ENCODE data around the gene IFITM2.
A peak's percentile ranks its signal among the peaks of the same experiment; 100 is the strongest.

IFITM2 gene

DNA sequence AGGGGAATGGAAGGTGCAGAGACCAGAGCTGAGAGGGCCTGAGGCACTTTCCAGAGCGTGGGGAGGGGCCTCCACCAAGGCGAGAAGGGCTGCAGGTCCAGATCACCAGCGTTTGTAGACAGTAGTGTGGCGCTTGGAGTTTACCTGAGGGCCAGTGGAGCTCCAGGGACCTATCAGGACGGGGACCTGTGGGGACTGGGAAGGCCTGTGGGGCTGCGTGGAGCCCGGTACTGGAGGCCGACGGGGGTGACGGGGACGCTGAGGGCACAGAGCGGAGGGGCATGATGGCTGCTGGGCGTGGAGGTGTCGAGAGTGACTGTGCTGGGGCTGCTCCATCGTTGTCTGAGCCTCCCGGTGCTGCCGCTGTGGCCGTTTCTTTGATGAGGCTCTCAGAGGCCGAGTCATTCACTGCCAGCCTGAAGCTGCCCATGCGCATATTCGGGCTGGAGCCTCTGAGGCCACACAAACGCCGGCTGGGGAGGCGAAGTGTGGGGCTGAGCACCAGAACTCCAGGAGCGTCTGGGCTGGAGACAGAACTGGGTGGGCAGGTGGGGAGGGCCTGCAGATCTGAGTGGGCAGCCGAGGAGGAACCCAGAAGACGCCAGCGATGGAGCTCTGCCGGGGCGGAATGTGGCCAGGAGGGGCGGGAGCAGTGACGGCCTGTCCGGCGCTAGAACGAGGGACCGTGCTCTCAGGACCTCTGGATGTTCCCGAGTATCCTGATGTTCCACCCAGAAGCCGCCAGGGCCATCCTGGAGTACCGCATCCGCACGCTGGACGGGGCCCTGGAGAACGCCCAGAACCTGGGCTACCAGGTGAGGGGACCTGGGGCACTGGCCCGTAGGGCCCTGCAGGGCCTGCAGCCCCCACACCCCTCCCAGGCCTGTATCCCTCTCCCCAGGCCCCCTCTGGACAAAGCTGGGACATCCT is 16.1 kb upstream of the IFITM2 start:
- peak in 4 of 10 donors; percentile 24 to 79 (median 66) for DNase-seq
- intact Hi-C loops (cut with DNase I): no loop called here

DNA sequence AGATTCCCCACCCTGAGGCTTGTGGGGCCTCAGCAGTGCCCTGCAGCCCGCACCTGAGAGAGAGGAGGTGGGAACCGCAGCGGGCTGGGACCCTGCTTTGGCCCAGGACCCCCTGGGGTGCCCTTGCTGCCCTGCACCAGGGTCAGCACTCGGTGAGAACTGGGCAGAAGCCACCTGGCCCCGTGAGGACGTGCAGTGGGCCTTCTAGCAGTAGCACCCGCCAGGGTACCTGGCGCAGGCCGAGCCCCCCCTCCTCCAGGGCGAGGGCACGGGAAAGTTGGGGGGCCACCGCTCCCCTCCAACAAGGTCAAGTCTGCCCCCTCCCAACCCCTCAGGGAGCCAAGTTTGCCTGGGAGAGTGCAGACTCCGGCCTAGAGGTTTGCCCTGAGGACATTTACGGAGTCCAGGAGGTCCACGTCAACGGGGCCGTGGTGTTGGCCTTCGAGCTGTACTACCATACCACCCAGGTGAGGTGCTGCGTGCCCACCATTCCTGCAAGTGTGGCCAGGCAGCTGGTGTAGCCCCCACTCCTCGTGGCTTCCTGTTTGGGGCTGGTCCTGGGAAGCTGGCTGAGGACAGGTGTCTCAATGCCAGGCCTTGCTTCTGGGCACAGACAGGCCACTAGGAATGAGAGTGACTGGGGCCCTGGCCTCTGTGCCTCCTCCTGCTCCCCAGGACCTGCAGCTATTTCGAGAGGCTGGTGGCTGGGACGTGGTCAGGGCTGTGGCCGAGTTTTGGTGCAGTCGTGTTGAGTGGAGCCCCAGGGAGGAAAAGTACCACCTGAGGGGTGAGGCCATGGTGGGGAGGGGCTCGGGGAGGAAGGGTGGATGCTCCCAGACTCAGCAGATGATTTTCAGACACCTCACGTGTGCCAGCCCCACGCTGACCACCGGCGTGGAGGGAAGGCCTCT is 15.2 kb upstream of the IFITM2 start:
- peak in 4 of 10 donors; percentile 20 to 78 (median 60) for DNase-seq
- intact Hi-C loops (cut with DNase I): no loop called here

DNA sequence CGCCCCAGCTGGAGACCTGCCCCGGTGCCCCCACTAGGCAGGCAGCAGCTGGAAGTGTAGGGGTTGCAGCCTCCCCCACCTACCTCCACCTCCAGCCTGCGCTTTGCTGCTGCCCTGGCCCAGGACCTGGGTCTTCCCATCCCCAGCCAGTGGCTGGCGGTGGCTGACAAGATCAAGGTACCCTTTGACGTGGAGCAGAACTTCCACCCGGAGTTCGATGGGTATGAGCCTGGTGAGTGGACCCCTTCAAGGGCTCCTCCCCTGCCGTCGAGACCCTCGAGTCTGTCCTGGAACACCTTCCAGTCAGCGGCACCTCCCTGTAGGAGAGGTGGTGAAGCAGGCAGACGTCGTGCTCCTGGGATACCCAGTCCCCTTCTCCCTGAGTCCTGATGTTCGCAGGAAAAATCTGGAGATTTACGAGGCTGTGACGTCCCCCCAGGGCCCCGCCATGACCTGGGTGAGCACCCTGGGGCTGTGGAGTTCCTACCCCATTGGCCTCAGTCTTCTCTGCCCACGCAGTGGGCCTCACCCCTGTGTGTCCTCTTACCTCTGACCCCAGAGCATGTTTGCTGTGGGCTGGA is 14.3 kb upstream of the IFITM2 start:
- intact Hi-C loops (cut with DNase I): no loop called here
- peak in 4 of 10 donors; percentile 12 to 76 (median 43) for DNase-seq

DNA sequence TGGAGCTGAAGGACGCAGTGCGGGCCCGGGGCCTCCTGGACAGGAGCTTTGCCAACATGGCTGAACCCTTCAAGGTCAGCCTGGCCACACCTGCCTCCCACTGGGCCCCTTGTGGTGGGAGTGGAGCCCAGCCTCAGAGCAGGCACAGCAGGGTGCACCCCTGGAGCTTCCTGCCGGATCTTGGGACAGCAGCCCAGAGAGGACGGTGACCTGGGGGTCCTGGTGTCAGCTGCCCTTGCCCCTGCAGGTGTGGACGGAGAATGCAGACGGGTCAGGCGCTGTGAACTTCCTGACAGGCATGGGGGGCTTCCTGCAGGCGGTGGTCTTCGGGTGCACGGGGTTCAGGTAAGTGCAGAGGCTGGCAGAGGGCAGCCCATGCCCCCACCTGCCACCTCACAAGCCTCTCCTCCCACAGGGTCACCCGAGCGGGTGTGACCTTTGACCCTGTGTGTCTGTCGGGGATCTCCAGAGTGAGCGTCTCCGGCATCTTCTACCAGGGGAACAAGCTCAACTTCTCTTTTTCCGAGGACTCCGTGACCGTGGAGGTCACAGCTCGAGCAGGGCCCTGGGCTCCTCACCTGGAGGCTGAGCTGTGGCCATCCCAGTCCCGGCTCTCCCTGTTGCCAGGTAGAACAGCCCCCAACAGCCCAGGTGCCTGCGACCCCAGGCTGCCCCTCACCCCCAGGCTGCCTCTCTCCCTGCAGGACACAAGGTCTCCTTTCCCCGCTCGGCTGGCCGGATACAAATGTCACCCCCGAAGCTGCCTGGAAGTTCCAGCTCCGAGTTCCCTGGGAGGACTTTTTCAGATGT is 13.6 kb upstream of the IFITM2 start:
- intact Hi-C loops (cut with DNase I): no loop called here
- DNase-seq: peak in 4 of 10 donors; percentile 21 to 74 (median 64)

DNA sequence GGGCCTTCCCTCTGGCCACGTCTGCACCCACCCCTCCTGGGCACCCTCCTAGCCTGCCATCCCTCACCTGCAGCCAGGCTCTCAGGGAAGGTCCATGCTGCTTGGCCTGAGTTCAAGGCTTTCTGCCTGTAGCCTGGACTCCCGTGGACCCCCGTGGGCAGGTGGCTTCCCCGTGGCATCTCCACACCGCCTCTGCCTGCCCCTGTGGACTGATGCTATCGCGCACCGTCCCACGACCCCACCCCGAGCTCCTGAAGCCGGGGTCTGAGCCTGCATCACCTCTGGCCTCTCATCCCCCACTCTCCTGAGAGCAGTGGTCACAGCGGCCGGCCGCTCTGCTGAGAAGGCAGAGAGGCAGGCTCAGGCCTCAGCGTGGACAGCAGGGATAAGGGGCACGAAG is 12.8 kb upstream of the IFITM2 start:
- intact Hi-C loops (cut with DNase I): no loop called here
- peak in 4 of 10 donors; percentile 7 to 66 (median 54) for DNase-seq

DNA sequence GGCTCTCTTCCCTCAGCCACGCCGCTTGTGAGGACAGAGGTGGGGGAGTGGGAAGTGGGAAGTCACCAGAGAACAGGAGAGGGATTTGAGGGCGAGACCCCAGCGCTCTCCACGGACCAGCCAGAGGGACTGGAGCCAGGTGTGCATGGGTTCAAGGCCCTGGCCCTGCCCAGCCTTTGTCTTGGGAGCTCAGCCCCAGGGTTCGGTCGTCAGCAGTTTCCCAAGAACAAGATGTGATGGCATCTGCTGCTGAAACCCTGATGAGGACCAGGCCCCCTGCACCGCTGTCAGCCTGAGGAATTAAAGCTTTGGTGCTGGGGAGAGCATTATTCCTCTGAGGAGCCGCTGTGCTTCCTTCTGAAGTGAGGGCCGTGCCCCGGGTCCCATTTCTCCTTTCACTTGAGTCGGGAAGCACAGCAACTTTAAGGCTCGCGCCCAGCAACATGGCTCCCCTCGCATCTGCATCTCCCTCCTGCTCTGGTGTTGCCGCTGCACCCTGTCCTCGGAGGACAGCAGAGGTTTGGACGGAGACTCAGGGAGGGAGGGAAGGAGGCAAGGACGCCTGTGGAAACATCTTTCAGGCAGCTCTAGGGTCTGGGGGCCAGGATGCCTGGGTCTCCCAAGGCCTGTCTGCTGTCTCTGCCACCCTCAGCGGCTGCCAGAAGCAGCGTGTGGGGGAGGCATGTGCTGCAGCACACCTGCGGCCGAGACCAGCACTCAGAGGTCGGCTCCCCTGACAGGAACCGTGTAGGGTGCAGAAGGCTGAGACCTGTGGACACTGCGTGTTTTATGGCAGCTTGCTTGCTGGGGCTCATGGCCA is 12.1 kb upstream of the IFITM2 start:
- intact Hi-C loops (cut with DNase I): no loop called here
- peak in 4 of 10 donors; percentile 9 to 74 (median 47) for DNase-seq

DNA sequence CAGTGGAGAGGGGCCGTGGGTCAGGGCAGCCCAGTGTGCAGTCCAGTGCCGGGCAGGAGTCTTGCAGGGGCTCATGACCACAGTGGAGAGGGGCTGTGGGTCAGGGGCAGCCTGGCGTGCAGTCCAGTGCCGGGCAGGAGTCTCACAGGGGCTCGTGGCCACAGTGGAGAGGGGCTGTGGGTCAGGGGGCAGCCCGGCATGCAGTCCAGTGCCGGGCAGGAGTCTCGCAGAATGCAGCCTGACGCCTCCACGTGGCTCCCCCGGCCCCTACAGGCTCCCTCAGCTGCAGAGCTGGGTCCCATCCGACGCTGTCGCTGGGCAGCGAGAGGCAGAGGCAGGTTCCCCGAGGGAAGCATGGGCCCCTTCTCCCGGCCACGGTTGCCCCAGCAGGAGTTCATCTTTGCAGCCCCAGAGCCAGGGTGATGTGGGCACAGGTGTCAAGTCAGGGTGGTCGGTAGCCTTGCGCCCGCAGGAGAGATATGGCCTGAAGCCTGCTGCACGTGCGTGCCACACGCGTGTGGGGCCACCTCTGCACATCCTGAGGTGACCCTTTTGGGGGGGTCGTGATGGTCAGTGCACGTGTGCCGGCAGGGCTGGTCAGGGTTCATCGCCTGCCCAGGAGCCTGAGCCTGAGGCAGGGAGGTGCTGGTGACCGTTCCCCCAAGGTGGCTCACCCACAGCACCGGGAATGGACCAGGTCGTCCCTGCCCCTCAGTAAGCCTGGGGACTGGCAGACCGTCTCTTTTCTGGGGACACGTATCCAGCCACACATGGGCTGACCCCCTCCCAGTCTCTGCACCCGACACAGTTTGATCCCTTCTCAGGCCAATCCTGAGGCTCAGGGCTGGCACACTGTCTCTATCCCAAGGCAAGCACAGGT is 11.2 kb upstream of the IFITM2 start:
- peak in 4 of 10 donors; percentile 20 to 76 (median 70) for DNase-seq
- intact Hi-C loops (cut with DNase I): no loop called here

DNA sequence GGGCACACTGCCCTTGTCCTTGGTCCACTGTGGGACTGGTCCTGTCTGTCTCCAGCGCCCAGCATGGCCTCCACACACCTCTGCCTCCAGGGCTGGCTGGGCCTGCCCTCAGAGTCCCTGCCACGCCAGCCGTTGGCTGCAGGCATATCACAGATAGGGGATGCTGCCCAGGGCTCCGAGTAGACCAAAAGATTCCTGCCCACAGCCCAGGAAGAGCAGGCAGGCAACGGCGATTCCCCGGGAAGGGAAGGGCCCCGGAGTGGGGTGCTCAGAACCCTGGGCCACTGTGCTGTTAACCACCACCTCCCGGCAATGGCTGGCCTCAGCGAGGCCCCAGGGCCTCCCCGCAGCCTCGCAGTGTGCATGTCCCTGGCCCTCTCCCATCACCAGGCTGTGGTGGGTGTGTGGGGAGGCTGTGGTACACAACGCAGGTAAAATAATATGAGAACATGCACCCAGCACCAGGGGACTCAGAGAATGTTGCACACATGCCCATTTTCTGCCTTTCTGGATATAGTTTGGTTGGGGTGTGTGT is 10.5 kb upstream of the IFITM2 start:
- intact Hi-C loops (cut with DNase I): no loop called here
- DNase-seq: peak in 3 of 10 donors; percentile 14 to 66 (median 40)

DNA sequence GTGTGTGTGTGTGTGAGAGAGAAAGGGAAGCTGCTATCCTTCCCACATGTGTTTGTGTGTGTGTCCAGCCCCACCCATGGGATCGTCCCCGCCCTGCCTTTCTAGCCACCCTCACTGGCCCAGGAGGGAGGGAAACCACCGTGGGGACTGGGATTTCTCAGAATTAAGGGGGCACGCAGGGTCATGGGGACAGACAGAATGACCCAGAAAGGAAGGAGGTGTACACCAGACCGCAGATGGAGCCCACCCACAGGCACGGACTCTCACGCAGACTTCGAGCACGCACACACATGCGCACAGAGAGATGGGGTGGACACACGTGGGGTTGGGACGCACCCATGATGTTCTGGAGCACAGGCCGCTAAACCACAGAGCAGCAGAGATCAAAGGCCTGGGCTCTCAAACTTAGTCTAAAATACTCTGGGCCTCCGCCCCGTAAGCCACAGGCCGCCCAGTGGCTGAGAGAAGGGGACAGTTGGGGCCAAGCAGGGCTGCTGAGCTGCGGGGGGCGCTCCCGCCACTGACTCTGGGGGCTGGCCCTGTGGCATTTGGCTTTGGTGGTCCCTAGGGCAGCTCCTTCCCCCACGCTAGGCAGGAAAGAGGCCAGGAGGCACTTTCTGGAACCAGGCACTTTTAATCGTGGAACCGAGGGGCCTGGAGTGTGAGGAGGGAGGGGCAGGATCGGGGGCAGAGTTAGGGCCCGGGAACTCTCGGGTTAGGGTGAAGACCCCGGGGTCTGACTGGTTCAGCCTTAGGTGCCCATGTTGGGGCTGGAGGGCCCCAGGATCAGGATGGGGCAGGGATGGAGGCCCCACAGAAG is 9.8 kb upstream of the IFITM2 start:
- DNase-seq: peak in 4 of 10 donors; percentile 13 to 66 (median 45)
- intact Hi-C loops (cut with DNase I): no loop called here

DNA sequence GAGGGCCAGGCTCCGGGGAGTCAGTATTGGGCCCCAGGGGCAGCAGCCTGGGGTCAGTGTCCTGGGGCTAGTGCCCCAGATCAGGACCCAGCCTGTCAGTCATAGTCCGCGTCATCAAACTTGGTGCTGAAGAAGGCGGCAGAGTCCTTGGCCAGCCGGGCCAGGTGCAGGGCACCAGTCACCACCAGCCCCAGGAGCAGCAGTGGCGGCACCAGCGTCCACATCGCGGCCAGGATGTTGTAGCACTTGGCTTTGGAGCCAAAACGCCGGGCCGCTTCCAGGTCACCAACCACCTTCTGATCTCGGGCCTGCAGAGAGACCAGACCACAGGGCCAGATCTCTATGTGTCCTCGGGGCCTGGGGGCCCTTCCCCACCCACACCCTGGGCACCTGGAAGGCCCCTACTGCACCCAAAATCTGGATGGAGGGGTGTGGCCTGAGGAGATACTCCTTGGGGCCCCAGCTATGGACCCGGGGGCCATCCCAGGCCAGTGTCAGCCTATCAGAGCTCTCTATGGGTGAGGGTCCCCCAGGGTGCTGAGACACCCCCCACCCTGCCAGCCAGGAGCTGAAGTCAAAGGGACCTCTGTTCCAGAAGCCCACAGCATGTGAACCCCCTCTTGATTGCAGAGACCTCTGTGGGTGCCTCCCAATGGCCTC is 9.1 kb upstream of the IFITM2 start:
- peak in 4 of 10 donors; percentile 23 to 83 (median 64) for DNase-seq
- intact Hi-C loops (cut with DNase I): no loop called here

DNA sequence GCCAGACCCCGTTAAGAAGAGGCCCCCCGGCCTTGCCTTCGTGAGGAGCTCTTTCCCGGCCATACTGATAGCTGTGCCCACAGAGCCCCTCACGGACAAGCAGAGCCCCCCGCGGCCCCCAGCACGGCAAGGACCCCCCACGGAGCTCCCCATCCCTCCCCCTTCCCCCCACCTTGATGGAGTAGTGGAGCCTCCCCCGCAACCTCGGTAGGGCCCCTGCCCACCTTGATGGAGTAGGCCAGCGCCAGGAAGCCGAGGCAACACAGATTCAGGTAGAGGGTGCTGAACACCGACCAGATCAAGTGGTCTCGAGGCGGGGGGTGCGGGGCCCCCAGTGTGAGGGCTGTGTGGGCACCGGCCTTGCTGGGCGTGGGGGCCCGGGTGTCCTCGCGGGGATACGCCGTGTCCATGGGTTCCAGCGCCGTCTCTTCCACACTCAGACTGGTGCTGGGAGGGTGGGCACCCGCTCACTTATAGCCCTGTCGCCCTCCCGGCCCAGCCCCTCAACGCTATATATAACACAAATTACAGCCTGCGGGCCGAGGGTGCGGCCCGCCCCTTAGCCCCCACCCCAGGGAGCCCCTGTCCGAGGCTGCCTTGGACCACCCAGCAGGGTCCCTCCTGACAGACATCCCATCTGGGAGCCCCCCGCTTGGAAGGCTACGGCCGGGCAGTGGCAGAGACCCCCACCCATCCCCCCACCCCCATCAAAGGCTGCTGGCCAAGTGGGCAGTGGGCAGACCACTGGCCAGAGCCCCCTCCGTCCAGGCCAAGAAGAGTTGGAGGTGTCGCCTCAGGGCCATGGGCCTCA is 8.3 kb upstream of the IFITM2 start, which contains the start of gene IFITM5:
Gene IFITM5, minus strand, starts transcription at position 446 of the 811 bp plus-strand sequence. Its CDS starts 36 bp downstream, at position 410.
- peak in 4 of 10 donors; percentile 24 to 77 (median 50) for DNase-seq
- intact Hi-C loops (cut with DNase I): no loop called here

DNA sequence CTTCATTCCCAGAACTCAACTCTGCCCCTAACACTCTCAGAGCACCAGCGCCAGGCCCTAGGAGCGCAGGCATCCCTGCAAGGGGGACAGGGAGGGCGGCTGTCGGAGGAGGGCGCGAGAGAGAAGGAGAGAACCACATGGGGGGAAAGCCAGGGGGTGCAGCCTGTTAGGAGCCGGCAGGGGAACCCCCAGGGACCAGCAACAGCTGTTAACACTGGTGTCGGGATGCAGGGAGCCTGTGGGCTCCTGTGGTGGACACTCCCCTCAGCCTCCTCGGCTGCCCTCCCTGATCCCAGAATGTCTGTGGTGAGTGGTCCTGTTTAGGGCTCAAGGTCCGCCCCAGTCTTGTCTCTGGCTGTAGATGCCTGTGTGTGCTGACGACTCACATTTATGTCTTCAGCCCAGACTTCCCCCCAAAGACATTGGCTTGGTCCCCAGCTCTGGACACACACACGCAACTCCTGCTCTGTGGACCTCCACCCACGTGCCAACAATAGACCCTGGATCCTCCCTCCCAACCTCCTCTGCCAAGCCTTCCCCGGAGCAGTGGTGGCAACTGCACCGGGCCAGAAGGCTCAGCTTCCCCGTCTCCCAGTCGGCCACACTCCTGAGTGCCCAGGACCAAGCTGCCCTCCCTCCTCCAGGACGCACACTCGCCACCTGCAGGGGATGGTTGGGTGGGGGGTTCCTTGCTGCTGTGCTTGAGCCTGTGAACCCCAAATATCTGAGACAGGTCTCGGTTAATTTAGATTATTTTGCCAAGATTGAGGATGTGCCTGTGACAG is 7.5 kb upstream of the IFITM2 start:
- DNase-seq: peak in 4 of 10 donors; percentile 26 to 78 (median 56)
- intact Hi-C loops (cut with DNase I): loop anchor here (10.0 kb wide), 1 partner anchor 55 kb away; no protein-coding TSS in a partner anchor

DNA sequence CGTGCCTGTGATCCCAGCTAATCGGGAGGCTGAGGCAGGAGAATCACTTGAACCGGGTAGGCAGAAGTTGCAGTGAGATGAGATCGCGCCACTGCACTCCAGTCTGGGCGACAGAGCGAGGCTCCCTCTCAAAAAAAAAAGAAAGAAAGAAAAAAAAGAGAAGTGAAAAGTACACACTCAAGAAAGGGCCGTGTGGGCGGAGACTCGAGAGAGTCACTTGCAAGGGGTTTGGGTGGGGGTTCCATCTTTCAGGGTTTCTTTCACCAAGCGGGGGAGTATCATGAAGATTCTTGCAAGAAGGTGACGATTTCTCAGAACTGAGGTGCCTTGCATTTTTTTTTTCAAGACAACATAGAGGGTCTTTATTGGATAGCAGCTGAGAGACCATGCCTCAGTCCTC is 4.3 kb upstream of the IFITM2 start:
- intact Hi-C loops (cut with DNase I): loop anchor here (10.0 kb wide), 1 partner anchor 51 kb away; no protein-coding TSS in a partner anchor
- no peak for DNase-seq

DNA sequence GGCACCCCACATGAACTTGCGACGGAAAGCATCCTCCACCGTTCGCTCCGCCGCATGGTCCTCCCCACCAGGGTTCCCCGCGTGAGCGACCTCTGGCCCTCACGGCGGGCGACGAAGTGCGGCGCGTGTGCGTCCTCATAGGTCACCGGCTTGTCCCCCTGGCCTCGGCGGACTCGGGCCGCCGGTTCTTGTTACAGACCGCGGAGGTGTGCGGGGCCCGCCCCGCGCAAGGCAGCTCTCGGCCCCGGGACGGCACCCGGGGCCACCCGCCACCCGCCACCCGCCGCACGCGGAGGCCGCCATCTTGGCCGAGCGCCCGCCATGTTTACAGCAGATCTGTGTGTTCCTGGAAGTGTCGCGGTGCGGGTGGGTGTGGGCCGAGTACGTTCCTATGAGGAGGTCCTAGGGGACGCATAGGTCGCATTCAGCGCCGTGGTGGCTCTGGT is 3.5 kb upstream of the IFITM2 start:
- intact Hi-C loops (cut with DNase I): loop anchor here (10.0 kb wide), 1 partner anchor 51 kb away; no protein-coding TSS in a partner anchor
- DNase-seq: no peak
